ENCODE results near the gene STK39. TPM values are rescaled to one million over a fixed set of nuclear protein-coding genes. Genes with fewer than 3 reads are reported as not detected.

Gene STK39
- total RNA-seq, 4 donors from 2014 or later, result 13.8 to 28.2 (median 18.3) TPM

DNA sequence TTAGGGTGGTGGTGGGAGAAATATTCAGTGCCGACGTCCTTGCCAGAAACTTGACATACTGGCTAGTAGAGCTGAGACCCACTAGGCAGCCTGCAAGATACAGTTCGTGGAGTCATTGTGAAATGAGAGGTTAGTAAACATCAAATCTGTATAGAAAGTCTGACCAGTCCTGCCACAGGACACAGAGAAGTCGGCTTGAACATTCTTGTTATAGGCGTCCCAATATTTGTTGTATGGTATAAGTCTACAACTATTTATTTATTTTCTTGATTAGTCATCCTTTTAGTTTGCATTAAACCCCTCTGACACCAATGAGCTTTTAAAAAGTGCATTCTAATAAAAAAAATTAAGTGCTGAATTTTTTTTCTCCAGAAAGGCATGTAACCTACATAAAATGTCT, 265.4 kb downstream of the STK39 start:
- no peak for DNase-seq (ENCODE audit: low spot score in 2 of 2)
- H3K4me3 ChIP-seq, result no peak overlapping the region
- no peaks in the 10 kb centered on the region for H3K27me3 ChIP-seq
- no peaks in the 10 kb centered on the region for H3K9me3 ChIP-seq
- H3K4me1 ChIP-seq, result no peaks in the 10 kb centered on the region
- no peak overlapping the region for H3K27ac ChIP-seq
- 89% methylated on average over 5 of the region's 5 CpGs for WGBS
- TF ChIP-seq POLR2A (IDR thresholded peaks at IDR 0.05), result no peak
- TF ChIP-seq POLR2AphosphoS5 (IDR thresholded peaks at IDR 0.05), result no peak
- TF ChIP-seq, protein P1, sequence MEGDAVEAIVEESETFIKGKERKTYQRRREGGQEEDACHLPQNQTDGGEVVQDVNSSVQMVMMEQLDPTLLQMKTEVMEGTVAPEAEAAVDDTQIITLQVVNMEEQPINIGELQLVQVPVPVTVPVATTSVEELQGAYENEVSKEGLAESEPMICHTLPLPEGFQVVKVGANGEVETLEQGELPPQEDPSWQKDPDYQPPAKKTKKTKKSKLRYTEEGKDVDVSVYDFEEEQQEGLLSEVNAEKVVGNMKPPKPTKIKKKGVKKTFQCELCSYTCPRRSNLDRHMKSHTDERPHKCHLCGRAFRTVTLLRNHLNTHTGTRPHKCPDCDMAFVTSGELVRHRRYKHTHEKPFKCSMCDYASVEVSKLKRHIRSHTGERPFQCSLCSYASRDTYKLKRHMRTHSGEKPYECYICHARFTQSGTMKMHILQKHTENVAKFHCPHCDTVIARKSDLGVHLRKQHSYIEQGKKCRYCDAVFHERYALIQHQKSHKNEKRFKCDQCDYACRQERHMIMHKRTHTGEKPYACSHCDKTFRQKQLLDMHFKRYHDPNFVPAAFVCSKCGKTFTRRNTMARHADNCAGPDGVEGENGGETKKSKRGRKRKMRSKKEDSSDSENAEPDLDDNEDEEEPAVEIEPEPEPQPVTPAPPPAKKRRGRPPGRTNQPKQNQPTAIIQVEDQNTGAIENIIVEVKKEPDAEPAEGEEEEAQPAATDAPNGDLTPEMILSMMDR (IDR thresholded peaks at IDR 0.05), result no peak
- no peak for TF ChIP-seq EP300 (IDR thresholded peaks at IDR 0.05)
- H3K36me3 ChIP-seq, result peaks cover 4% of the 10 kb centered on the region

DNA sequence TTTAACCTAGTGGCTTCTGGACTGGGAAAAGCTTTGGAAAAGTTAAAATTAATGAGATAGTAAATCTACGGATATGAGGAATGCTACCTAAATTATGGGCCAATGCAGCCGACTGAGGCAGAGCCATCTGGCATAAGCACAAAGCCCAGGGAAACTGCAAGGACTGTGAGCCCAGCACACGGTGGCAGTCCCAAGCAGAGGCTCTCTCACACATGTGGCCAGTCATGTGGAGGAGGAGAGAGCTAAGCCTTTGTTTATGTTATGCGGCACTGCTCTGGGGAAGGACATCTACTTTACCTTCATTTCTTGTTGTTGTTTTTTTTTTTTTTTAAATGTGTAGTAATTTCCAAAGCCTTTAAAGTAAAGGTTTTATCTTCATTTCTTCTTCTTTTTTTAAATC, 267.0 kb downstream of the STK39 start:
- H3K36me3 ChIP-seq, result peaks cover 4% of the 10 kb centered on the region
- no peaks in the 10 kb centered on the region for H3K4me1 ChIP-seq
- 78% methylated on average over 4 of the region's 4 CpGs for WGBS
- no peaks in the 10 kb centered on the region for H3K9me3 ChIP-seq
- H3K4me3 ChIP-seq, result no peak overlapping the region
- TF ChIP-seq POLR2AphosphoS5 (IDR thresholded peaks at IDR 0.05) (no peak), EP300 (IDR thresholded peaks at IDR 0.05) (no peak)
- H3K27me3 ChIP-seq, result no peaks in the 10 kb centered on the region
- no peak overlapping the region for H3K27ac ChIP-seq
- DNase-seq (ENCODE audit: low spot score in 2 of 2), result no peak

DNA sequence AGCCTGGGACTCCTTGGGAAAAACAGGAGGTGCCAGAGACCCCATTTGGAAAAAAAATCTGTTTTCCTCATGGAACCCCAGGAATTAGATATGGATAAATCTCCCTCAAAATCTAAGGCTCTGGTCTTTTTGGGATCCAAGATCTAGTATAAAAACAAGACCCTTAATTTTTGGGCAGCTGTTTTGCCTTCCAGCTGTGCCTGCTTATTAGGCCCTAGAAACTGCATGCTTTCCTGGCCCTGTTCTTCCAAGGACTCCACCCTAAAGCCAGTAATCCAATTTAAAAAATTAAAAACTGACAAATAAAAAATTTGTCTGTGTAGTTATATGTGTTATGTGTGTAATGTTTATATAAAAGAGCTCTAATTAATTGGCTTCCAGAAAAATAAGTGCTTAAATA, 274.6 kb downstream of the STK39 start:
- H3K36me3 ChIP-seq, result no peaks in the 10 kb centered on the region
- TF ChIP-seq POLR2A (IDR thresholded peaks at IDR 0.05) (no peak), EP300 (IDR thresholded peaks at IDR 0.05) (no peak)
- no peaks in the 10 kb centered on the region for H3K4me1 ChIP-seq
- no peak overlapping the region for H3K27ac ChIP-seq
- no peak for DNase-seq (ENCODE audit: low spot score in 2 of 2)
- H3K9me3 ChIP-seq, result peaks cover 4% of the 10 kb centered on the region
- no peak overlapping the region for H3K4me3 ChIP-seq
- H3K27me3 ChIP-seq, result no peaks in the 10 kb centered on the region

DNA sequence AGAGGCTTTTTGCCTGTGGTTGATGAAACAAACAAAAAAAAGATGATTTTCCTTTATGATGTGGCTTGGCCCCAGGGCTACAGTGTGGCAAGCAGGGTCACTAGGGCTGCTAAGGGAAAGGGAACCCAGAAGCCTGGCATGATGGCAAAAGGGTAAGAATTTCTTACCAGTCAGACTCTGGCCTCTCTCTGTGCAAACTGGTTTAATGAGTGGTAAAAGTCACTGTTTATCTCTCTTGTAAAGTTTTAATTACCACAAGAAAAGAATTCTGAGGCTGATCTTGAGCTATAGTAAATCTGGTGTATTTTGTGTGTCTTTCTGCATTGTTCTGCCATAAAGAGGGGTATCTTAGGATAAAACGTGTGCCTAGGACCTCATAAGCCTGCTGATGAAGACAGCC, 275.4 kb downstream of the STK39 start:
- Histone ChIP-seq H3K9me3 (peaks cover 4% of the 10 kb centered on the region), H3K4me3 (no peak overlapping the region), H3K36me3 (no peaks in the 10 kb centered on the region), H3K27me3 (no peaks in the 10 kb centered on the region), H3K27ac (no peak overlapping the region), H3K4me1 (no peaks in the 10 kb centered on the region)
- TF ChIP-seq EP300 (IDR thresholded peaks at IDR 0.05) (no peak), POLR2A (IDR thresholded peaks at IDR 0.05) (no peak), POLR2AphosphoS5 (IDR thresholded peaks at IDR 0.05) (no peak)
- TF ChIP-seq, protein P1 (IDR thresholded peaks at IDR 0.05), result no peak
- DNase-seq (ENCODE audit: low spot score in 2 of 2), result no peak
- 94% methylated on average over 1 of the region's 1 CpG for WGBS

DNA sequence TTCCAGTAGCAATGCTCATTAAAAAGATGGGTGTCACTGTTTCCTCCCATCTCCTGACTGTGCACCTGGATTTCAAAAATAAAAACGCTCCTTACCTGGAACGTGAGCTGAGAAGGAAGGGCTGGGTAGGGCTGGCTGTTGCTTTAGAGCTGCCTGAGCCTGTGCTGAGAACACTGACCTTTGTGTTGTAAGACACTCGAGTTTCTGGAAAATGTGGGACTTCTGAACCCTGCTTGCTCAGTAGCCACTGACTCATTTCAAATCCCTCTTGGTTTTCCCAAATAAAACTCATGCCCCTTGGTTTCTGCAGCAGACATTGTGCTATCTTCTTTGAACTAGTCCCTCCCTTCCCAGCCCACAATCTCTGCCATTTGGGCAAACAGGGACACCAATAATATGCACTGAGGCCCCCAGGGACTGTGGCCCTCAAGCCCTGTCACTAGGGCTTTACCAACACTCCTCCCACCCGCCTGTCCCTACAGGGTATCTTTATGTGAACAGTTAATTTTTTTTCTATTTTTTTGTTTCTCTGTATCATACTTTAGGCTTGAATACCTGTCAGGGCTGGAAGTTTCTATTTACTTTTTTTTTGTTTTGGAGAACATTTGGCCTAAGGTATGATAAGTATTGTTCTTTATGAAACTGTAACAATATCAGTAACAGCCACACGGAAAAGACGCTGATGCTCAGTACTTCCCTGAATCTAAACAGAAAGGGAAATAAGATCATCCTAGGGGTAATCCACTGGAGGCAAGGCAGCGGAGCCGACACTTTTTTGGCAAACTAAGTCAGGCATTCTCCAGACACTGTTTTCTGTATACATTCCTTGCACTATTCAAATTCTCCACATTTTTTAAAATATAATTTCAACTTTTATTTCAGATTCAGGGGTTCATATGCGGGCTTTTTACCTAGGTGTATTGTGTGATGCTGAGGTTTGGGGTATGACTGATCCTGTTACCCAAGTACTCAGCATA, 280.2 kb downstream of the STK39 start:
- H3K36me3 ChIP-seq, result peaks cover 3% of the 10 kb centered on the region
- DNase-seq (ENCODE audit: low spot score in 2 of 2), result no peak
- H3K27ac ChIP-seq, result no peak overlapping the region
- H3K27me3 ChIP-seq, result no peaks in the 10 kb centered on the region
- H3K4me3 ChIP-seq, result no peak overlapping the region
- 63% methylated on average over 9 of the region's 9 CpGs for WGBS
- TF ChIP-seq, protein P1 (IDR thresholded peaks at IDR 0.05), result no peak
- TF ChIP-seq POLR2A (IDR thresholded peaks at IDR 0.05) (no peak), EP300 (IDR thresholded peaks at IDR 0.05) (no peak), POLR2AphosphoS5 (IDR thresholded peaks at IDR 0.05) (no peak)
- peaks cover 4% of the 10 kb centered on the region for H3K9me3 ChIP-seq
- H3K4me1 ChIP-seq, result no peaks in the 10 kb centered on the region

- 53% methylated on average over 5 of the region's 5 CpGs for WGBS
- no peak overlapping the region for H3K4me3 ChIP-seq
- H3K9me3 ChIP-seq, result no peaks in the 10 kb centered on the region
- TF ChIP-seq, protein P1 (IDR thresholded peaks at IDR 0.05), result no peak
- no peak for TF ChIP-seq POLR2A (IDR thresholded peaks at IDR 0.05)
- TF ChIP-seq POLR2AphosphoS5 (IDR thresholded peaks at IDR 0.05), result no peak
- no peak for TF ChIP-seq EP300 (IDR thresholded peaks at IDR 0.05)
- no peak overlapping the region for H3K27ac ChIP-seq
- no peak for DNase-seq (ENCODE audit: low spot score in 2 of 2)
- no peaks in the 10 kb centered on the region for H3K4me1 ChIP-seq
- peaks cover 3% of the 10 kb centered on the region for H3K36me3 ChIP-seq
- no peaks in the 10 kb centered on the region for H3K27me3 ChIP-seq
These were observed 281.3 kb downstream of the STK39 start for GRCh38 chr2:167965907-167966761.
